Erythroblast (primary cell): ENCODE data around the gene TMEM161A.
"Not testable (repeated sequence)": the region's sequence is repeated elsewhere in the genome, so short reads cannot be mapped to it uniquely, and the experiment has no call there.

Experiments
- DNase-seq, 2 experiments: peaks; one replicate each; lab custom pipeline; 2025; lab: John Stamatoyannopoulos, UW
- GATA1 ChIP-seq: IDR thresholded peaks from 2 replicates; pipeline ENCODE4 v1.6.1; 2011; ENCODE audit warnings: low read depth, mild to moderate bottlenecking, control low read depth, low read length, moderate library complexity
- POLR2A ChIP-seq: IDR thresholded peaks from 2 replicates; pipeline ENCODE4 v1.6.1; 2011; ENCODE audit warnings: mild to moderate bottlenecking, low read length

Gene TMEM161A

DNA sequence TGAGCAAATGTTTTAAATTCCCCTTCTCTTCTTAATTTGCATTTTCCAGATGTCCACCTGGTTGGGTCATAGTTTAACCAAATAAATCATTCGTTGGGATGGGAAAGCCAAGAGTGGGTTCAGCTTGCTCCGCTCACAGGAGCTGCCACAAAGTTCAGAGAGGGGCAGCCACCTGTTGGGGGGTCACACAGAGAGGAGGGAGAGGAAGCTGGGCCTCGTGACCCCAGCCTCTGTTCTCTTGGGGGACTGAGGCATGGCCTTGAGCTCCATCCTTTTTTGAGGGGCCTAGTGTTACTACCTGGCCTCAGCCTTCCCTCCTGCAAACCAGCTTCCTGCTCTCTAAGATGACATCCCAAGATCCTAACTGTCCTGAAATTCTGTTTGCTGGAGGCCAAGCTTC, 29.3 kb upstream of the TMEM161A start:
- TF ChIP-seq GATA1: no peak
- no peak for TF ChIP-seq POLR2A
- no peak for DNase-seq

DNA sequence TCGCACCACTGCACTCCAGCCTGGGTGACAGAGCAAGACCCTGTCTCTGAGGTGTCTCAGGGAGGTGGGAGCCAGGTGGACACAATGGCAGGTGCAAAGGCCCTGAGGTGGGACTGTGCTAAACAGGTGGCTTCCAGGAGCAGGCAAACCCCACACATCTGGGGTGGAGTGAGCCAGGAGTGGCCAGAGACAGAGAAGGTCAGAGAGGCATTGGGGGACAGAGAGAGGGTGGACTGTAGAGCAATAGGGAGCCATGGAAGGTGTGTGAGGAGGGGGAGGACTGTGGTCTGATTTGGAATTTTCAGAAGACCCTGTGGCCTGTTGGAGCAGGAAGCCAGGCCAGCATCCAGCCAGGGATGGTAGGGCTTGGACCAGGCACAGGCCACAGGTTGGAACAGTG, 27.1 kb upstream of the TMEM161A start:
- no peak for DNase-seq
- no peak for TF ChIP-seq GATA1
- no peak for TF ChIP-seq POLR2A

DNA sequence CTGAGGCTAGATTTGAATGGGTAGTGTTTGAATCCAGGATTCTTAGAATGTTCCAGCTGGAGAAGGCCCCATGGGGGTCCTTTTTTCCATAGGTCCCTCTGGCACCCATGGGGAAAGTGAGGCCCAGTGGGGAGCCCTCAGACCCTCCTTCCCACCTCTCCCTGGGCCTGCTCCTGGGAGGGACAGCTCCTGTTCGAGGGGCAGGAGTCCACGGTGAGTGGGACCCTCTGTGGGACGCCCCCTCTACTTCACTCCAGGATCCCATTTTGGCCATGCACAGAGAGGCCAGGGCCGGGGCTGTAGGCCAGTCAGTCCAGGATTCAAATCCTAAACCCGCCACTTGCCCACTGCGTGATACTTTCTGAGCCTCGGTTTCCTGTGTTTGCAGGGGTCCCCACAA, 24.2 kb upstream of the TMEM161A start:
- TF ChIP-seq GATA1: no peak
- no peak for TF ChIP-seq POLR2A
- no peak for DNase-seq

DNA sequence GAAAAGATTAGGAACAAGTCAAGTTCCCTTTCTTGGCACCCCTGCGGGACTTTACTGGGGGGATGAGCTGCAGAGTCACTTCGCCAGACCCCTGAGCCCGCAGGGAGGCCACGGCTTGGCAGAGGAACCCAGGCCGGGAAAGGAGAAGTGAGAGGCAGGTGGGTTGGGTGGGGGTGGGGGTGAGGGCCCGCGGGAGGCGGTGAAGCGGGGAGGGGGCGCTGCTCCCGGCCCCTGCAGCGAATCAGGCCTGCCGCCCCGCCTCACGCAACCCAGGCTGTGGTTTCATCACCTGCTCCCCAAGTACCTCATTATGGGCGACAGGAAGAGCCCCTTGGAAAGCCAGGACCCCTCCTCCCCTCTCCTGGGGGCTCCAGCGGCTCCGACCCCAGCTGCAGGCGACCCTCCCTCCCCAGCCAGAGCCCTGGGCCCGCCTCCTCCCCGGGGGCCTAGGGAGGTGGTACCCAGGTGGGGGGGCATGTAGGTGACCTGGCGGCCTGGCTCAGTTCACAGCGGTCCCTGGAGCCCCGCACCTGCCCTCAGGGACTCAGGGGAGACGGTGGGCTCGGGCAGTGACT, 22.3 kb upstream of the TMEM161A start:
- DNase-seq: no peak
- TF ChIP-seq POLR2A (no peak), GATA1 (no peak)

DNA sequence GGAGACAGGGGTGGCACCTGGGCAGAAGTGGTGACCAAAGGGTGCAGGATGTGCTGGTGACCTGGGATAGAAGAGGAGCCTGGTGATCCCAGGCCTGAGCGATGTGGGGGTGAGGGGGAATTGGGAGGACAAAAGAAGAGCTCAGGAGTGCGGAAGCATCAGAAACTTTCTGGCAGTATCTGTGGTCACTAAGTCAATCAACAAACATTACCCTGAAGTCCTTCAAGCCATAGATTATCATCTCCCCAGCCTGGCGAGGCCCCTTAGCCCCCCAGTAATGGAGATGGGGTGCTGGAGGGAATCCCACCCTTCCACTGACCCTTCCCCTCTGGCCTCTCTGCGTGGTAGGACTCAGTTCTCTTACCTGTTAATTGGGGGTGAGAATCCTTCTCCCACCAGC, 21.3 kb upstream of the TMEM161A start:
- TF ChIP-seq POLR2A (no peak), GATA1 (no peak)
- DNase-seq: no peak

DNA sequence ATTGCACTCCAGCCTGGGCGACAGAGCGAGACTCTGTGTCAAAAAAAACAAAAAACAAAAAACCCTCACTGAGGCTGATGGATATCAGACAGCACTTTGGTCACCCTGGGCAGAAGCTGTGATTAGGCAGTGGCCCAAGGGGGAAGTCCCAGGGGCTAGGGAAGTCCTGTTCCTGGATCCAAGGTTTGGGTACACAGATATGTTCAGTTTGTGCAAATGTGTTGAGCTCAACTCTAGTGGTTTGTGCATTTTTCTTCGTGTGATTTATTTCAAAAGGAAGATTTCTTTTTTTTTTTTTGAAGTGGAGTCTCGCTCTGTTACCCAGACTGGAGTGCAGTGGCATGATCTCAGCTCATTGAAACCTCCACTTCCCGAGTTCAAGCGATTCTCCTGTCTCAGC, 19.5 kb upstream of the TMEM161A start:
- no peak for DNase-seq
- TF ChIP-seq GATA1: no peak
- no peak for TF ChIP-seq POLR2A

DNA sequence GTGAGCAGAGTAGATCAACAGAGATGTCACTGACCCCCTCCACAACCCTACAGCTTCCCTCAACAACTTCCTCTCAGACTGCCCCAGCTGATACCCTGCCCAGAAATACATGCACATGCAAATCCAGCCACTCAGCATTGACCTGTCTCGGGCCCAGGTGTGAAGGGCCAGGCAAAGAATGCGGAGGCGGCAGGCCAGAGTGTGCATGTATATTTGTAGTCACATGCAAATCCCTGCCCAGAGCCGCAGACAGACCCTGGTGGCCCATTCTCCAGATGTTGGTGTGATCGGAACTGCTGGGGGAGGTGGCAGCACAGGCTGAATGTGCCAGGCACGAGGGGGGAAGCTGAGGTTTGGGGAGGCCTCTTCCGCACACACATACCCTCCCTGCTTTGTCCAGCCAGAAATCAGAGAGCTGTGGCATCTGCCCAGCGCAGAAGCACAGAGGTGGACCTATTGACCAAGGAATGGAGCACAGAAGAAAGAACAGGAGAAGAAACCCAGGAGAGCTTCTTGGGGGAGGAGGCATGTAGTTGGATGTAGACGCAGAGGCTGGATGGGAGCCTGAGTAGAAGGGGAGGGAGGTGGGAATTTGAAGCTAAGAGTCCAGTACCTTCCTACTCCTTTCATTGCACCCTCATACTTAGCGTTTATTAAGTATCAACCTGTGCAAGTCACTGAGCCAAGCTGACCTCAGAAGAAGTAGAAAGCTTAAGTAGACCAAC, 17.4 kb upstream of the TMEM161A start:
- DNase-seq: no peak
- TF ChIP-seq GATA1 (no peak), POLR2A (no peak)

DNA sequence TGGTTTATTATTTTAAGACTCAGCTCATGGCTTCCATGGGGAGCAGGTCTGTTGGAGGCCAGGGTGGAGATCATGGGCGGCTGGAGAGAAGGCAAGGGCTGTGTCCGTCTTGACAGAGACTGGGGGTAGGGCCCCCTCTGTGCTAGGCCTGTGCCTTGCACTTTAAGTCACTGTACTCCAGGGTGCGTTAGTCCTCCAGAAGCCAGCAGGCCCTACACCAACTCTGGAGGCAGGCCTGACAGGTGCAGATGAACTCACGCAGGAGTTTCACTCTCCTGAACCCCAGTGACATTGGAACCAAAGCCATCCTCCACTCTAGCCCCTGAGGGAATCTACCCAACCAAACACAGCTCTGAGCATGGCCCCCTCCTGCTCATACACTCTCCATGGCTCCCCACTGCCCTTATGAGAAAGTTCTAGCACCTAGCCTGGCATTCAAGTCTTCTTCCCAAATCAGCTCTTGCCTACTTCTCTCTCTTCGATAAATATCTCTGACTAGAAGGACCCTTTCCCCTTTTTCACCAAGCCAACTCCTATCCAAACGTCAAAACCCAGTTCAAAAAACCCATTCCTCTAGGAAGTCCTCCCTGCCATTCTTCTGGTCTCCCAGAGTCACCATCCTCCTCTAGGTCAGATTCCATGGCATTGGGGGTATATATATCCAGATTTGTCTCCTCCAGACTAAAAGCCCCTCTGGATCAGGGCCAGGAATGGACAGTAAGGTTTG, 16.7 kb upstream of the TMEM161A start:
- no peak for DNase-seq
- TF ChIP-seq GATA1 (no peak), POLR2A (no peak)

DNA sequence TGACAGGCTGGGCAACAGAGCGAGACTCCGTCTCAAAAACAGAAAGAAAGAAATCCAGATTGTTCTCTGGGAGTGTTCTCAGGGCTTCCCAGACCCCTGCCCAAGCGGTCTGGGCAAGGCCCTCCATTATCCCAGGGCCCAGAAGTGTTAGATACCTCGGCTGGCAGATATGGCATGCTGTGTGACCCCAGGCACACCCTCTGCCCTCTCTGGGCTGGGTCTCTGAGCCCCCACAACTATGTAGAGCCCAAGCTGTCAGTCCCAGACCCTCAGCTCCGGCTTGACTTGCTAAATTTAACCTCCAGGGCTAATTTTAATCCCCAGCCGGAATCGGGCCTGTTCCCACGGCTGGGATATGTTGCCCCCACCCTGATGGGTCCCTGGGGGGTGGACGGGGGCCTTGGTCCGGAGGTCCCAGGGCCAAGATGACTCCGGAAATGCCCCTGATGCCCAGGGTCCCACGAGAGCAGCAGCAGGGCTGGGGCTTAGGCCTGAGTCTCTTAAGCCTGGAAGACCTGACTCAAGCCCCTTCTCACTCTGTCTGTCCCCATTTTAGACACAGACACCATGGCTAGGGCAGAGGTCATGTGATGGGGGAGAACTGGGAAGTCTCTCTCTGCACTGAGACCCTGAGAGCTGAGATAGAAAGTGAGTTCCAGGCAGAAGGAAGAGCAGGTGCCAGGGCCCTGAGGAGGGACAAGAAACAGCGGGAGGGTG, 14.5 kb upstream of the TMEM161A start:
- no peak for DNase-seq
- TF ChIP-seq POLR2A (no peak), GATA1 (no peak)

DNA sequence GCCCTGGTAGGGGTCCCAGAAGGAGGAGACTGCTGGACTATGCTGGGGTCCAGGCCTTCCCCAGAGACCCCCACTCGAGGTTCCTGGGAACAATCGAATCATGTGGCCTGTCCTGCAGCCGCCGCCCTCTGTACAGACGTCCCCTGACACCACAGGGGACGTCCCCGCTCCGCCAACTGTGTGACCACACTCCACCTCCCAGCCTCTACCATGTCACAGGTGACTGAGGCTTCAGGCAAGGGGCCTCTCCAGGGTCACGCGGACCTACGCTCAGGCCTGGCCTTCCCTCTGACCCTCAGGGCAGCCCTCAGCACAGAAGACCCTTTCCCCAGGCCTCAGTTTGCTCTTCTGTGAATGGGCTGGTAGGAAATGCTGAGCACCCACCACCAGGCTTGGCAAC, 13.1 kb upstream of the TMEM161A start:
- TF ChIP-seq POLR2A: no peak
- TF ChIP-seq GATA1: no peak
- no peak for DNase-seq

DNA sequence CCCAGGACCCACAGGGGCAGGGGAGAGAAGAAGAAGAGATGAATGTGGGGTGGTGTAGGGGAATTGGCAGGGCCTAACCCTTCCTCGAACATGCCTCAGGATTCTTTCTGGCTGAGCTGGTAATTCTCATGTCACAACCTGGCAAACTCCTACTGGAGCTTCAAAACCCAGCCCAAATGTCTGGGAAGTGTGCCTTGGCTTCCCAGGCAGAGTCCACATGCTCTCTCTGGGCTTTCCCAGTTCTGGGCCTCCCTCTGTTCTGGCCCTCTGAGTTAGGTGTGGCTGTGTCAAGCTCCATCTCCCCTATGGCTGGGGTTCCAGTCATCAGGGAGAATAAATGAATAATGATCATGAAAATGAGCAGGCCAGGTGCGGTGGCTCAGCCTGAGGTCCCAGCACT, 11.2 kb upstream of the TMEM161A start:
- TF ChIP-seq GATA1 (no peak), POLR2A (no peak)
- DNase-seq: no peak

DNA sequence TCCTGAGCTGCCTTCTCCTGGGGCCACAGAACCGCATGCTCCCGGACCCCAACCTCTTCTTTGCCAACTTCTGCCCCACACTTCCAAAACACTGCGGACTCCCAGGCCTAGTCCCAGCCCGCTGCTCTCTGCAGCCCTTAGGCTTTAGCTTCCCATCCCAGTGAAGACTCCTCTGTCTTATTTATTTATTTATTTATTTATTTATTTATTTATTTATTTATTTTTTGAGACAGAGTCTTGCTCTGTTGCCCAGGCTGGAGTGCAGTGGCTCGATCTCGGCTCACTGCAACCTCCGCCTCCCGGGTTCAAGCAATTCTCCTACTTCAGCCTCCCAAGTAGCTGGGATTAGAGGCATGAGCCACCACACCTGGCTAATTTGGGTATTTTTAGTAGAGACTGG, 10.2 kb upstream of the TMEM161A start:
- not testable (repeated sequence) for DNase-seq

DNA sequence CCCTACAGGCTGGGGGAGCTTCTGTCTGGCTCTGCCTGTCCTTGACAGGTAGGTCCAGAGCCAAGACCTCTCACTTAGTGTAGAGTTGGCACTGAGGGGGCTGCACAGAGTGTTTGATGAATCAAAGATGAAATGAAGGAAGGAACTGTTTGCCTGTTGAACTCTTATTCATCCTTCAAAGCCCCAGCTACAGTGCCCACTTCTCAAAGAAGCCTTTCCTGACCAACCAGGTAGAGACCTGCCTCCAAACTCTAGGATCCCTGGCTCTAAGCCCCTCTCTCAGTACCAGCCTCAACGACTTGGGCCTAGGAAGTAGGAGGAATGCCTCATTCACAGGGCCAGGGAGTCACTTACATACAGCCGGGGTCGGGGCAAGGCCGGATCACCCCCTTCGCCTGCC, 9.1 kb upstream of the TMEM161A start:
- no peak for DNase-seq
- TF ChIP-seq GATA1 (no peak), POLR2A (no peak)

DNA sequence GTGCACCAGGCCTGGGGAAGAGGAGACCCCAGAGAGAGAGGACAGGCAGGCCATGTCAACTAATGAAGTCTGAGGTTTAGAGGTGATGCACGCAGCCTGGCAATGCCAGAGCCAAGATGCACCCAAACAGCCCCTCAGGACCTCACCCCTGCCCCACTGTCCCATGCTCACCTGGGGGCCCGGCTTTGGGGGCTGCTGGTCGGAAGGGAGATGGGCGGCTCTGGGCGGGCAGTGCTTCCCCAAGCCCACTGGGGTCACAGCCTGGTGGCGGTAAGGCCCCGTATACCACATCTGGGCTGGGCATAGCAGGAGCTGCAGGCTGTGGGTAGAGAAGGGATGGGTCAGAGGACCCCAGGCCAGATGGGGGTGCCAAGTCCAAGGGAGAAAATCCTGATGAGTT, 8.6 kb upstream of the TMEM161A start:
- no peak for DNase-seq
- TF ChIP-seq POLR2A (no peak), GATA1 (no peak)
